Caco-2 (cell line): ENCODE data around the gene GHRH. TPM values are rescaled to one million over a fixed set of nuclear protein-coding genes. Genes with fewer than 3 reads are reported as not detected.

Source experiments
- BruUV-seq: library from RNA; stranded (reverse); fragments of 400-500 nt; replicated peaks from 2 replicates; lab custom pipeline; 2021; lab: Mats Ljungman, UMichigan
- CTCF ChIA-PET: fragments of 300-600 bp; sonication (Branson Sonifier 250); formaldehyde crosslinking; loops from one replicate; lab custom pipeline; 2022; ENCODE audit warnings: antibody characterized with exemption; lab: Charles Lee
- POLR2A ChIA-PET: fragments of 300-600 bp; sonication (Branson Sonifier 250); formaldehyde crosslinking; loops from one replicate; lab custom pipeline; 2022; ENCODE audit warnings: antibody characterized with exemption; lab: Charles Lee
- DNase-seq, 2 experiments: peaks; one replicate each; pipeline versions ENCODE4 v3.0.0 to v3.0.0-alpha.2; 2020 to 2022
- H3K27me3 ChIP-seq: replicated peaks from 2 replicates; pipeline ENCODE4 v1.6.0; 2011; ENCODE audit warnings: low read length; ENCODE audit not compliant: control insufficient read depth, insufficient read depth
- H3K36me3 ChIP-seq: 2 replicates; pipeline ENCODE4 v1.5.1; 2011; ENCODE audit warnings: low read length; ENCODE audit not compliant: control insufficient read depth, insufficient read depth
- H3K4me1 ChIP-seq: fragments of 250-450 bp; sonication (Bioruptor Pico); 2 replicates; pipeline ENCODE4 v1.5.1; 2020; ENCODE audit warnings: mild to moderate bottlenecking
- H3K4me3 ChIP-seq: 2 replicates; pipeline ENCODE4 v1.5.1; 2011; ENCODE audit warnings: low read depth, mild to moderate bottlenecking, control low read depth, low read length
- H3K9me3 ChIP-seq: fragments of 250-450 bp; sonication (Bioruptor Pico); 2 replicates; pipeline ENCODE4 v1.5.1; 2020; ENCODE audit warnings: mild to moderate bottlenecking, moderate library complexity
- H3K27ac Mint-ChIP-seq: one replicate; pipeline ENCODE4 v1.8.0; 2022; ENCODE audit warnings: mixed read lengths; ENCODE audit not compliant: unreplicated experiment
- H3K27me3 Mint-ChIP-seq: one replicate; pipeline ENCODE4 v1.8.0; 2022; ENCODE audit warnings: mixed read lengths; ENCODE audit not compliant: insufficient read depth, unreplicated experiment
- H3K36me3 Mint-ChIP-seq: one replicate; pipeline ENCODE4 v1.8.0; 2022; ENCODE audit warnings: mild to moderate bottlenecking, mixed read lengths; ENCODE audit not compliant: insufficient read depth, unreplicated experiment
- H3K4me1 Mint-ChIP-seq: one replicate; pipeline ENCODE4 v1.8.0; 2022; ENCODE audit warnings: low read depth, mixed read lengths; ENCODE audit not compliant: unreplicated experiment
- H3K4me3 Mint-ChIP-seq: one replicate; pipeline ENCODE4 v1.8.0; 2022; ENCODE audit warnings: mild to moderate bottlenecking, moderate library complexity, mixed read lengths; ENCODE audit not compliant: unreplicated experiment
- H3K9me3 Mint-ChIP-seq: one replicate; pipeline ENCODE4 v1.8.0; 2022; ENCODE audit warnings: mixed read lengths; ENCODE audit not compliant: unreplicated experiment
- CTCF ChIP-seq, 2 experiments: fragments of 200-600 bp in 1 of 2; IDR thresholded peaks; 1 replicate in 1 of 2; 2 replicates in 1 of 2; pipeline versions ENCODE4 v1.5.1 to v1.8.0; 2011 to 2022; ENCODE audit warnings: antibody characterized with exemption in 1 of 2, control low read depth in 1 of 2, inconsistent platforms in 1 of 2, low read depth in 1 of 2, low read length in 1 of 2, mild to moderate bottlenecking in 1 of 2, moderate library complexity in 1 of 2; ENCODE audit not compliant: insufficient read depth in 1 of 2, severe bottlenecking in 1 of 2, unreplicated experiment in 1 of 2
- intact Hi-C: fragments of 100-400 bp; cut with micrococcal nuclease; formaldehyde crosslinking; loops from one replicate; pipeline ENCODE4 v1.10.0; 2022; ENCODE audit not compliant: unreplicated experiment
- total RNA-seq: library from RNA; stranded (reverse); gene quantifications from 2 replicates; pipeline ENCODE4 v1.2.3, GENCODE V29; 2022

GHRH gene
- total RNA-seq, 1 experiment from 2014 or later = not detected

GRCh38 chr20:37271421-37271768, 9.8 kb upstream of the GHRH start:
- peaks cover 13% of the 10 kb centered on the region; the same call in 1 of the 2 replicates for H3K9me3 ChIP-seq
- H3K27me3 ChIP-seq = no peaks in the 10 kb centered on the region
- no peaks in the 10 kb centered on the region for H3K4me1 ChIP-seq
- H3K27me3 Mint-ChIP-seq = no peaks in the 10 kb centered on the region
- H3K9me3 Mint-ChIP-seq = no peaks in the 10 kb centered on the region
- H3K4me3 Mint-ChIP-seq = no peak overlapping the region
- no peaks in the 10 kb centered on the region for H3K4me1 Mint-ChIP-seq
- H3K36me3 Mint-ChIP-seq = no peaks in the 10 kb centered on the region
- no TSS peak for BruUV-seq
- H3K4me3 ChIP-seq = no peak overlapping the region
- POLR2A ChIA-PET = interaction anchor here (0.6 kb wide), 1 partner anchor 799 kb away, joined by 4 read pairs; no protein-coding TSS in a partner anchor
- no peak for DNase-seq
- intact Hi-C loops = no loop called here
- H3K36me3 ChIP-seq = no peaks in the 10 kb centered on the region
- no peak overlapping the region for H3K27ac Mint-ChIP-seq
- CTCF ChIA-PET = no interaction called here
- TF ChIP-seq CTCF (IDR thresholded peaks at IDR 0.05; ENCODE audit: insufficient read depth in 1 of 2, low read depth in 1 of 2, low read length in 1 of 2, severe bottlenecking in 1 of 2, unreplicated experiment in 1 of 2) = no peak

- H3K4me1 ChIP-seq = no peaks in the 10 kb centered on the region
- H3K27ac Mint-ChIP-seq = no peak overlapping the region
- no peak overlapping the region for H3K4me3 Mint-ChIP-seq
- no peaks in the 10 kb centered on the region for H3K4me1 Mint-ChIP-seq
- ChIA-PET CTCF (interaction anchor here (0.7 kb wide), 1 partner anchor 384 kb away, joined by 3 read pairs; no protein-coding TSS in a partner anchor), POLR2A (interaction anchor here (0.6 to 0.7 kb wide), 3 partner anchors 12 to 799 kb away, joined by 3 to 5 read pairs (median 4); no protein-coding TSS in a partner anchor)
- DNase-seq = no peak
- no TSS peak for BruUV-seq
- no peaks in the 10 kb centered on the region for H3K36me3 ChIP-seq
- H3K9me3 Mint-ChIP-seq = no peaks in the 10 kb centered on the region
- TF ChIP-seq CTCF (IDR thresholded peaks at IDR 0.05; ENCODE audit: insufficient read depth in 1 of 2, low read depth in 1 of 2, low read length in 1 of 2, severe bottlenecking in 1 of 2, unreplicated experiment in 1 of 2) = no peak
- H3K9me3 ChIP-seq = peaks cover 13% of the 10 kb centered on the region; the same call in 1 of the 2 replicates
- no peaks in the 10 kb centered on the region for H3K36me3 Mint-ChIP-seq
- no peak overlapping the region for H3K4me3 ChIP-seq
- intact Hi-C loops = no loop called here
- H3K27me3 ChIP-seq = no peaks in the 10 kb centered on the region
- H3K27me3 Mint-ChIP-seq = no peaks in the 10 kb centered on the region
Observed at GRCh38 chr20:37270576-37271420, 9.2 kb upstream of the GHRH start.

- no peak for TF ChIP-seq CTCF (IDR thresholded peaks at IDR 0.05; ENCODE audit: insufficient read depth in 1 of 2, low read depth in 1 of 2, low read length in 1 of 2, severe bottlenecking in 1 of 2, unreplicated experiment in 1 of 2)
- Mint-ChIP-seq H3K4me3 (no peak overlapping the region), H3K9me3 (no peaks in the 10 kb centered on the region), H3K27me3 (no peaks in the 10 kb centered on the region), H3K27ac (no peak overlapping the region), H3K36me3 (no peaks in the 10 kb centered on the region), H3K4me1 (no peaks in the 10 kb centered on the region)
- intact Hi-C loops = no loop called here
- Histone ChIP-seq H3K36me3 (no peaks in the 10 kb centered on the region), H3K27me3 (no peaks in the 10 kb centered on the region), H3K4me1 (no peaks in the 10 kb centered on the region), H3K9me3 (peaks cover 13% of the 10 kb centered on the region; the same call in 1 of the 2 replicates), H3K4me3 (no peak overlapping the region)
- CTCF ChIA-PET = interaction anchor here (0.6 kb wide), 1 partner anchor 67 kb away, joined by 4 read pairs; no protein-coding TSS in a partner anchor
- no TSS peak for BruUV-seq
- no peak for DNase-seq
- POLR2A ChIA-PET = interaction anchor here (0.6 to 0.7 kb wide), 2 partner anchors 74 to 276 kb away, joined by 3 to 9 read pairs; no protein-coding TSS in a partner anchor
Observed at GRCh38 chr20:37267667-37268313, 6.2 kb upstream of the GHRH start.
